NCI-H526 treated with DMSO at 0.1 percent for 48 hours (cell line): ENCODE results near the gene TP63.
"Not testable (repeated sequence)": the region's sequence is repeated elsewhere in the genome, so short reads cannot be mapped to it uniquely, and the experiment has no call there.

ENCODE experiments used
- DNase-seq: peaks from one replicate; lab custom pipeline; 2025; lab: John Stamatoyannopoulos, UW

The TP63 gene

DNA sequence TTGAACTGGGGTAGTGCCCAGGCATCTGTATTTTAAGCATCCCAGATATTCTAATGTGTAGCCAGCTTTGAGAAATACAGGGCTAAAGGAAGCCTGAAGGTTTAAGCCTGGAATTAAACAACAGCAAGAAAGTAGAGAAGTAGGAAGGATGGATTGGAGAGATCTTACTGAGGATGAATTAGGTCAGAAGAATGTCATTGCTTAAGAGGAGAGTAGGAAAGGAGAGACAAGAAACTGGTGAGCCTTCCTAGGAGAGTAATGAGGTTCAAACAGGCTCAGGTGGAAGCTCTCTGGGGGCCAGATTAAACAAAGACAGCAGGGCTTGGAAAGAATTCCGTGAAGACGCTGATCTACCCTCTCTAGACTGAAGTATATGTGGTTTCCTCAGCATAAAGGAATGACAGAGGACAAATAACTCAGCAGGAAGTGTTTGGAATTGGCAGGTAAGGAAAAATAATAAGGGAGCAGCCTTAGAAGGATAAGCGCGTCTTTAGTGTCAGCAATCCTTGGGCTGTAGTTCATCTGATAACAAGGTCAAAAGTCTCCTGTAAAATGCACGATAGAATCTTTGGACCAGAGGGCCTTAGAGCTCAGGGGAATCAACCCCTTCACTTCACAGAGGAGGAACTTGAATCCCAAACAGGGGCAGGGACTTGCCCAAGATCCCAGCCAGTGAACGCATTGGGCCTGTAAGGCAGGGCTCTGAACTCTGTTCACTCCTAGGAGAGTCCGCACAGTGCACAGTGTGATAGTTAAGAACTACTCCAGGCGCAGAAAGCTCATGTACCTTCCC, 90.9 kb downstream of the TP63 start:
- no peak for DNase-seq

DNA sequence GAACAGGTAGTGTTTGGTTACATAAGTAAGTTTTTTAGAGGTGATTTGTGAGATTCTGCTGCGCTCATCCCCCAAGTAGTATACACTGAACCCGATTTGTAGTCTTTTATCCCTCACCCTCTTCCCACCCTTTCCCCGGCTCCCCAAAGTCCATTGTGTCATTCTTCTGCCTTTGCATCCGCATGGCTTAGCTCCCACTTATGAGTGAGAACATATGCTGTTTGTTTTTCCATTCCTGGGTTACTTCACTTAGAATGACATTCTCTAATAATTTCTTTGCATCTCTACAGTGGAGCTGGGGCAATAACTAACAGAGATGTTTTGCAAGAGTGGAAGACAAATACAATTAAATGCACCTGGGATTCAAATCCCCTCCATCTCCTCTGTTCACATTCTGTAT, 93.2 kb downstream of the TP63 start:
- no peak for DNase-seq

DNA sequence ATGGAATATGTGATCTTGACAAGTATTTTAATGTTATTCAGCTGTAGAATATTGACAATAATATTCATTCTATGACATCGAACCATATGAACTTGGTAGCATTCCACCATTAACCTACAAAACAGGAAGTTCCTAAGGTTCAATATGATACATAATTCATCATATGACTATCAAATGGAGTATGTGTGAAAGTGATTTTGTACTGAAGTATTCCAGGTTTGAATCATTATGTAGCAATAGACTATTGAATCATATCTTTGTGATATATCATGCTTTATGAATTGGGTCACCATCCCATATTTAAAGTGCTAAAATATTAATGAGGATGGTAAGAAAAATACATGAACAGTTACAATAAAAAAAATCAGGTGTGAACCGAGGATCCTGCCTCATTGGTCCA, 95.1 kb downstream of the TP63 start:
- no peak for DNase-seq

DNA sequence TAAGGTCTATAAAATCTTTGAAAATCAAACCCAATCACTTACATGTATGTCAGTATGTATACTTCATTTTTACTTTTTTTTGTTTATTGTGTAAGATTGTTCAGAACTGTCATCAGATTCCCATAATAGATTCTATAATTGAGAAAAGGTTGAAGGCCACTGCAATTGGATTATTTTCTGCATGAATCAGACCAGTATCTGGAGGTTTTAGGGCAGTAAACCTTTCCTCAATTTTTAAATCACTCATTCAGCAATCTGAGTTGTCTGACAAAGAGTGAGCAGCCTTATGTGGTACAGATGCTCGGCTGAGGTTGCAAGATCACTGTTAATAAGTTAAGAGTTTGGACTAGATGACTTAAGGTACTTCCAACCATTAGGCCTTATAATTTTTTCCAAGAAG, 96.0 kb downstream of the TP63 start:
- no peak for DNase-seq

DNA sequence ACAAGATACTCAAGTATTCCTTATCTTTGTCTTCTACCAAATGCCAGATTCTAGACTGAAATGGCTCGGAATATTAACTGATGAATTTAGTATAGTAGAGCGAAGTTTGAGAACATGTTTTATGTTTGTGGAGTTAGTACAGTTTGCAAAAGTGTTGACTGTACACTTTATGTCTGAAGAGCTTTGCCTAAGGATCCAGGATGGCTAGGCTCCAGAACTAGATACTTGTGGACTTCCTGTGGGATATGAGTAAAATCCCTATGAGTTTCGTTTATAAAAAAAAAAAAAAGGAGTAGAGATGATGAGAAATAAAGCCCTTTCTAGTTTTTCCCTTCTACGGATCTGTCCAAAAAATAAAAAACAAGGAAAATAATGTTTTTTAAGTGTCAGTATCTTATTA, 96.7 kb downstream of the TP63 start:
- DNase-seq = no peak

GRCh38 chr3:189728915-189729314, 97.7 kb downstream of the TP63 start:
- no peak for DNase-seq

DNA sequence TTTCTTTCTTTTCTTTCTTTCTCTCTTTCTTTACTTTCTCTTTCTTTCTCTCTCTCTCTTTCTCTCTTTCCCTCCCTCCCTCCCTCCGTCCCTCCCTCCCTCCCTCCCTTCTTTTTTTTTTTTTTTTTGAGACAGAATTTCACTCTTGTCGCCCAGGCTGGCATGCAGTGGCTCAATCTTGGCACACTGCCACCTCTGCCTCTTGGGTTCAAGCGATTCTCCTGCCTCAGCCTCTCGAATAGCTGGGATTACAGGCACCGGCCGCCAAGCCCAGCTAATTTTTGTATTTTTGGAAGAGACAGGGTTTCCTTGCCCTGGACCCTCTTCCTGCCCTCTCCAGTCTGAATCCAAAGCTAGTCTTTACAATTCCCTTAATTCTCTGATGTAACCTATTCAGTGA, 102.9 kb downstream of the TP63 start:
- DNase-seq = no peak

DNA sequence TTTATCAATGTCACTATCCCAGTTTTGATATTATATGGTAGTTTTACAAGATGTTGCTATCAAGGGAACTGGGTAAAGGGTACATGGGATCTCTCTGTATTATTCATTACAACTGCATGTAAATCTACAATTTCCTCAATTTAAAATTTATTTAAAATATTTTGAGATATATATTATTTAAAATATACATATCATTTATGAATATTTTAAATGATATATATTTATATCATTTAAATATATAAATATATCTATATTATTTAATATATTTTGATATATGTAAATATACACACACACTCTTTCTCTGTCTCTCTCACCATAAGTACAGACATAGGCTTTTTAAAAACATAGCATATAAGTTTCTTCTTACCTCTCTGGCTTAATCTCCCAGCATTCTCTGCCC, 104.7 kb downstream of the TP63 start:
- DNase-seq = no peak

- DNase-seq = no peak
These were observed 105.9 kb downstream of the TP63 start for GRCh38 chr3:189737071-189737470.

DNA sequence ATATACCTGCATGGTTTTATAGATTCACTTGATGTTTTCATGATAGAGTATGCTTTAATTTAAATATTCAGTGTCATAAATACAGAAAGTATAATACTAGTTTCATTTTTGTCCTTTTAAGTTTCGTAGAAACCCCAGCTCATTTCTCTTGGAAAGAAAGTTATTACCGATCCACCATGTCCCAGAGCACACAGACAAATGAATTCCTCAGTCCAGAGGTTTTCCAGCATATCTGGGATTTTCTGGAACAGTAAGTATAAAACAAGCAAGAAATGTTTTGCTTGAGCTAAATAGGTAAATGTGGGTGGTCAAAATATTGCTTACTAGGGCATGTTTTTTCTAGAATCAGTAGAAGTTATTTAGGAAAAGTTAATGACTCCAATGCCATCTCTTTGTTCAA, 106.4 kb downstream of the TP63 start:
- DNase-seq = no peak

DNA sequence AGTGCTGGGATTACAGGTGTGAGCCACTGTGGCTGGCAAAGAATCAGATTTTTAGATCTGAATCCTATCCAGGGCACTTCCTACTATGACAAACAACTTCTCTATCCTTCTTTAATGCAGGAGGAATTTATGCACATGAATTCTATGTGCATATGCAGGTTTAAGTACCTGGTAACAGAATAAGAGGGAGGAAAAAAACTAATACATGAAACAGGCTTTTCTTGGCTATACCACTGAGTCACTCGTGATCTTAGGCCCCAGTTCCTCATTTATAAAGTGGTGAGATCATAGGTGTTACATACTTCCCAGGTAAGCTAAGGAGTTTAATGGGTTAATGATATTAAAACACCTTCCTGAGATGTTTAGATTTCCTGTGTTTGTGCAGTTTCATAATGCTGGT, 108.2 kb downstream of the TP63 start:
- no peak for DNase-seq

- no peak for DNase-seq
These were observed 109.0 kb downstream of the TP63 start for GRCh38 chr3:189740156-189740555.

- DNase-seq = no peak
These were observed 113.0 kb downstream of the TP63 start for GRCh38 chr3:189744235-189744634.

DNA sequence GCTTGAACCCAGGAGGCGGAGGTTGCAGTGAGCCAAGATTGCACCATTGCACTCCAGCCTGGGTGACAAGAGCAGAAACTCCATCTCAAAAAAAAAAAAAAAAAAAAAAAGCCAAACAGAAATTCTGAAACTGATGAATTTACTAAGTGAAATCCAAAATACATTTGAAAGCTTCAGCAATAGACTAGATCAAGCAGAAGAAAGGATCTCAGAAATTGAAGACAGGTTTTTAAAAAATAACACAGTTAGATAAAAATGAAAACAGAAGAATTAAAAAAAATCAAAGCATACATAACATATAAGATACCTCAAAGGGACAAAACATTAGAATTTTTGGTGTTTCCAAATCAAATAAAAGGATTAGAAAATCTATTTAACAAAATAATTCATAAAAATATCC, 114.4 kb downstream of the TP63 start:
- no peak for DNase-seq

DNA sequence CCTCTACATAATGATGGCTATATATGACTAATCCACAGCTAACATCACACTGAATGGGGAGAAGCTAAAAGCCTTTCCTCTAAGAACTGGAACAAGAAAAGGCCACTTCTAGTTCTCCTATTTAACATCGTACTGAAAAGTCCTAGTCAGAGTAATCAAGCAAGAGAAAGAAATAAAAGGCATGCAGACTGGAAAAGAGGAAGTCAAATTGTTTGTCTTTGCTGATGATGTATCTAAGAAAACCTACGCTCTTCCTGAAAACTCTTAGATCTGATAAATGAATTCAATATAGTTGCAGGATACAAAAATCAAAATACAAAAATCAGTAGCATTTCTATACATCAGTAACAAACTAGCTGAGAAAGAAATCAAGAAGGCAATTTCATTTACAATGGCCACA, 116.9 kb downstream of the TP63 start:
- DNase-seq = no peak

DNA sequence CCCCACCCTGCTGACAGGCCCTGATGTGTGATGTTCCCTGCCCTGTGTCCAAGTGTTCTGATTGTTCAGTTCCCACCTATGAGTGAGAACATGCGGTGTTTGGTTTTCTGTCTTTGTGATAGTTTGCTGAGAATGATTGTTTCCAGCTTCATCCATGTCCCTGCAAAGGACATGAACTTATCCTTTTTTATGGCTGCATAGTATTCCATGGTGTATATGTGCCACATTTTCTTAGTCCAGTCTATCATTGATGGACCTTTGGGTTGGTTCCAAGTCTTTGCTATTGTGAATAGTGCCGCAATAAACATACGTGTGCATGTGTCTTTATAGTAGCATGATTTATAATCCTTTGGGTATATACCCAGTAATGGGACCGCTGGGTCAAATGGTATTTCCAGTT, 119.8 kb downstream of the TP63 start:
- DNase-seq = not testable (repeated sequence)

- no peak for DNase-seq
These were observed 123.2 kb downstream of the TP63 start for GRCh38 chr3:189754356-189754755.

- no peak for DNase-seq
These were observed 125.4 kb downstream of the TP63 start for GRCh38 chr3:189756582-189757078.

- DNase-seq = no peak
These were observed 127.0 kb downstream of the TP63 start for GRCh38 chr3:189758186-189758585.

- no peak for DNase-seq
These were observed 135.2 kb downstream of the TP63 start for GRCh38 chr3:189766416-189766815.

GRCh38 chr3:189771842-189772450, 140.8 kb downstream of the TP63 start:
- DNase-seq = no peak

DNA sequence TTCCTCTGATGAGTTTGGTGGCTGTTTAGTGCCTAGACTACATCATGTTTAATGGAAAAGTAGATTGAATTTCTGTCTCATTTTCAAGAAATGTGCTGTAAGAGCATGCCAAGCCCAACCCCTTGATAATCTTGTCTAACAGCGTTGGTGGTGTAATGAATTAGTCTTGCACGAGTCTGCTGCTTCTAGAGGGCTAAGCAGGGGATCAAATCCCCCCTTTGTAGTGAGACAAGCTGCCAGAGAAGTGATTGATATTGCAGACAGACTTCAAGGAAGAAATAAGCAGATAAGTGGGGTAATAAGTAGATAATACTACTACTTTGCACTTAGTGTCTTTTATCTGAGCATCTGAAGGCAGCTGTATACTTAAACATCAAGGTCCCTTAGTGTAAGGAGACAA, 141.4 kb downstream of the TP63 start:
- DNase-seq = no peak

DNA sequence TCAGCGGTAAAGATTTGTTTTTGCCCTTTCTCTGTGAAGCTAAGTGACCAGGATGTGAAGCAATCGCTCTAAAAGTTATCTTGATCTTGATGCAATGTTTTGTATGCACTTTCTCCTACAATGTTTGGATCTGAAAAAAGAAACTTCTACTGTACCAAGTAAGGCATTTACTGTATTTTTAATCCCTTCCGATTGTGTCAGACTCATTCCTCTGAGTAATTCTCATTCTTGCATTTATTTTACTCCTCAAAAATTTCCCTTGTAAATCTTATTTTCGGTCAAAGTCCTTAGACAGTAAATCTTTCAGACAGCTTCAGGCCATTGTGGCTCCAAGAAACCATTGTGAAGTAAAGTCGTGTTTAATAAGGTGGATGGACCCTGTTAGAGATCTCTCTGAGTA, 141.9 kb downstream of the TP63 start:
- DNase-seq = no peak
